Sciatic nerve (tissue), 2 donors: ENCODE measurements around the gene TNC. TPM values are rescaled to one million over a fixed set of nuclear protein-coding genes. Genes with fewer than 3 reads are reported as not detected.

Experiments
- ATAC-seq: fragments of 200-7000 bp; cut with Tn5 transposase; one replicate; pipeline ENCODE4 v1.9.1; 2020; ENCODE audit warnings: mild to moderate bottlenecking, moderate library complexity
- DNase-seq: peaks from one replicate; pipeline ENCODE4 v3.0.0-alpha.2; 2020; ENCODE audit warnings: low spot score
- intact Hi-C: fragments of 100-400 bp; cut with DNase I; formaldehyde crosslinking; loops from one replicate; pipeline ENCODE4 v1.14.2; 2022
- total RNA-seq: library from RNA; stranded (reverse); fragmentation: NEBNext Ultra II Directional; extraction: Animal tissue kit (Norgen Biotek cat#: 25700); gene quantifications from one replicate; pipeline ENCODE4 v1.2.1, GENCODE V29; 2021
- donor health status: DM: no; HTN: no; CAD: no.
- donor health status: DM: no; HTN: no; CAD: no.

The TNC gene
- total RNA-seq, 1 donor from 2014 or later, result 28.6 TPM

- ATAC-seq (no peak), DNase-seq (no peak)
- intact Hi-C loops, result no loop called here
These were observed 10.3 kb downstream of the TNC start for GRCh38 chr9:115107701-115108100.

GRCh38 chr9:115106642-115107041 lies 11.3 kb downstream of the TNC start:
- ATAC-seq (no peak), DNase-seq (no peak)
- intact Hi-C loops, result no loop called here

DNA sequence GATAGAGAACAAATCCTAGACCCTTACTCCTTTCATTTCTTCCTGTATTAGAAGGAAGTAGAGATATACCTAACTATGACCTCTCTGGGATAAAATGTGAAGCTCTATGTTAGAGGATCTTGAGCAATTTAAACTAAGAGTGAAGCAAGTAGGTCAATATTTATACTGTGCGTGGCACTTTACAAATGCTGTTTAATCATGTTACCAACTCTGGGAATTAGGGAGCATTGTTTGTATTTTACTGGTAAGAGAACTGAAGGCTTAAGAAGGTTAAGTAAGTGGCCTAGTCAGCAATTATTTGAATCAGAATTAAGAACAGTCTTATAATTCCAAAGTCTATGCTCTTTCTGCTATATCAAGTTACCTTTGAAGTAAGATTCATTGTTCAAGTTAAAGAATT lies 12.0 kb downstream of the TNC start:
- no peak for DNase-seq
- no peak for ATAC-seq
- intact Hi-C loops, result no loop called here

- DNase-seq (no peak), ATAC-seq (no peak)
- intact Hi-C loops, result no loop called here
These were observed 13.0 kb downstream of the TNC start for GRCh38 chr9:115104908-115105307.

GRCh38 chr9:115103746-115104477 lies 14.0 kb downstream of the TNC start:
- DNase-seq (no peak), ATAC-seq (peak; percentile 51)
- intact Hi-C loops, result no loop called here

GRCh38 chr9:115099901-115100300 lies 18.1 kb downstream of the TNC start:
- intact Hi-C loops, result no loop called here
- peak; percentile 78 for ATAC-seq
- no peak for DNase-seq

DNA sequence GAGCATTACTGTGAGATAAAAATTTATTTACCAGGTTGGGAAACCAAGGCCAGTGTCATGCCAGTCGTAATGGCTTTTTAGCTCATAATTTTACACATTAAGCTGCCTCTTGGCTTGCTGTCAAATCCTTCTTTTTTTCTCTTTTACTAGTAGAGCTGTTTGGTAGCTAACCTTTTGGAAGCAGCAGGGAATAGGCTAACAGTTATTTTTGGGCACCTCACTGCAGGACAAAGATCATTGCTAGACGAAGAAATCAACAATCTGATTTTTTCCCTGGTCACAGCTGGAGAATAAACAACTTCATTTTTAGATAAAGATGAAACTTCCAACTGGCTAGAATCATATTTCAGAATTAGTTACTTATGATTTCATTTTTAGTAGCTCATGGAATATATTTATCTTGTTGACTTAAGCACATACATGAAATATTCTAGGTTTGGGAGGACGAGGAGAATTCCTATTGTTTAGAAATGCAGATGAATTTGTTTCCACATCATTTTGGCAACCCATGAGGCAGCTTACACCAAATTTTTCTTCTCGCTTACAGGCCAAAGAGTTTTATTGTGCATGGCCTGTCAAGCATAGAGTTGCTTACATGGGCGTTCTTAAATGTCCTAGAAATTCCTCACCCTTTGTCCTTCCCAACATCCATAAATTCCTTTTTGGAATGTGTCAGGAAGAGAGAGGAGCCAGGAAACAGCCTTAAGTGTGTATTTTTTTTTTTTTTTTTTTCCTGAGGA lies 19.6 kb downstream of the TNC start:
- ATAC-seq (peak; percentile 53), DNase-seq (no peak)
- intact Hi-C loops, result no loop called here

- ATAC-seq (no peak), DNase-seq (no peak)
- intact Hi-C loops, result no loop called here
These were observed 24.4 kb downstream of the TNC start for GRCh38 chr9:115093520-115093919.

GRCh38 chr9:115090486-115090885 lies 27.5 kb downstream of the TNC start:
- intact Hi-C loops, result no loop called here
- DNase-seq (no peak), ATAC-seq (no peak)

GRCh38 chr9:115088860-115089259 lies 29.1 kb downstream of the TNC start:
- DNase-seq (no peak), ATAC-seq (no peak)
- intact Hi-C loops, result no loop called here

- intact Hi-C loops, result no loop called here
- no peak for DNase-seq
- ATAC-seq, result no peak
These were observed 31.1 kb downstream of the TNC start for GRCh38 chr9:115086886-115087285.

DNA sequence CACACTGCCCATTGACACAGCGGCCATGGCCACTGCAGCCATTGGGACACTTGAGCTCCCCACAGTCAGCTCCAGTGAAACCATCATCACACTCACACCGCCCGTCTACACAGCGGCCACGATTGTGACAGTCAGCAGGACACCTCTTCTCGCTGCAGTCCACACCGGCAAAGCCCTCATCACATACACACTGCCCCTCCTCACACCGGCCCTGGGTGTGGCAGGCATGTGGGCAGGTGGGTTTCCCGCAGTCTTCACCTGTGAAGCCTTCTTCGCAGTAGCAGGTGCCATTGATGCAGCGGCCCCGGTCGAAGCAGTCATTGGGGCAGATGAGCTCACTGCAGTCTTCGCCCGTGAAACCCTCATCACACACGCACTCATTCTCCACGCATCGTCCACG lies 31.5 kb downstream of the TNC start:
- intact Hi-C loops, result no loop called here
- no peak for ATAC-seq
- no peak for DNase-seq

DNA sequence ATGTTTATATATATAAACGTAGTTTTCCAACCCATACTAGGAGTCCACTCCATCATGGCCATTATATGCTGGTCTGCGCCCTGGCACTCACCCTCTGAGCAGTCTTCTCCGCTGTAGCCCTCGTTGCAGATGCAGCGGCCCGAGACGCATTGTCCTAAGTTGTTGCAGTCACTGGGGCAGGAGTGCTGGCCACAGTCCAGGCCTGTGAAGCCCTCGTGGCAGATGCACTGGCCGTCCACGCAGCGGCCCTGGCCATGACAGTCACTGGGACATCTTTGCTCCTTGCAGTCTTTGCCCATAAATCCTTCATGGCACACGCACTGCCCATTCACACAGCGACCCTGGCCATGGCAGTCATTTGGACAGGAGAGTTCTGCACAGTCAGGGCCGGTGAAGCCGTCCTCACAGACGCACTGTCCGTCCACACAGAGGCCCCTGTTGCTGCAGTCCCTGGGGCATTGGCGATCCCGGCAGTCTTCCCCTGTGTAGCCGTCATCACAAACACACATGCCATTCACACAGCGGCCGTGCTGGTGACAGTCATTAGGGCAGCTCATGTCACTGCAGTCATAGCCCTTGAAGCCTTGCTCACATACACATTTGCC lies 32.1 kb downstream of the TNC start:
- peak; percentile 38 for ATAC-seq
- no peak for DNase-seq
- intact Hi-C loops, result no loop called here

DNA sequence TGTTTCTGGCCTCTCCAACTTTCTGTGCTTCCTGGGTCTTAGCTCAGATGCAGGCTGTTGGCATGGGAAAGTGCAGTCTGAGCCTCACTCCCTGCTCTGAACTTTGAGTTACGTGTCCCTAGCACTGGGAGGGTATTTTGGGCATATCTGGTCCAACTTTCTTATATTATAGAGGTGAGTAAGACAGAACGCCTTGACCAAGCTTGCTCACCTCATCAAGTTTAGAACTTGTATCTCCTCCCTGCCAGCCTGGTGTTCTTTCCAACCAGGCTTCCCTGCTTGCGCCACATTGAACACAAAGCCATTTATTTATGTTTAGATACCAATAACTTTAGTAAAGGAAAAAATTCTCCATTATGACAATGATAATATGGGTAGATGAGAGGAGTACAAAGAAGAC lies 33.2 kb downstream of the TNC start:
- intact Hi-C loops, result no loop called here
- DNase-seq (no peak), ATAC-seq (no peak)

DNA sequence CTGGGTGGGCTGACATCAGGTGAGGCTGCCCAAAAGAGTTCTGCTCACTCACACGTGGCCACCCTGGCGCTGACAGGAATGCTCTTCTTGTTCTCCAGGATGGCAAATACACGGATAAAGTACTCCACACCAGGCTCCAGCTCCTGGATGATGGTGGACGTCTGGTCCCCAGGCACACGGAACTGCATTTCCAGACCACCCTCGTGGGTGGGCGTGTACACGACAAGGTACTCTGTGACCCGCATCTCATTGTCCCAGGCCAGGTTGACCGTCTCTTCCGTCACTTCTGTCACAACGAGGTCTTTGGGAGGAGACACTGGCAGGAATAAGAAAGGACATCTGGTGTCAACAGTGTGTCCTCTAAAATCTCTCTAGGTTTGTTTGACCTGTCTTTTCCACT lies 33.8 kb downstream of the TNC start:
- ATAC-seq (no peak), DNase-seq (no peak)
- intact Hi-C loops, result no loop called here

DNA sequence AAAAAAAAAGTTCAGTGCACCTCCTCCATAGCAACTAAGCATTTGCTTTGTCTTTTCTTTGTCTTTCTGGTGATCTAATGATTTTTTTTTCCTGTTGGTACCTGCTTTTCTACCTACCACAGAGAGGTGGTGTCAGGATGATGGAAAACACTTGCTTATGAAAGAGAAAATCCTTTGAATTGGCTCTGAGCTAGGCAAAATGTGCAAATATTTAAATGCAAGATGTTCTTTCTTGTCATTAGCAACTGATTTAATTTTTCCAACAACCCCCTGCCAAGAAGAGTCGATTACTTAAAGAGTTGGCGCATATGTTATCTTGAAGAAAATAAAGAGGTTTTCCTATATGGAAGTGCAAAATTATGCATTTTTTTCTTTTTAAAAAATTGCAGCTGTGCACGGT lies 37.7 kb downstream of the TNC start:
- intact Hi-C loops, result no loop called here
- ATAC-seq (no peak), DNase-seq (no peak)

- ATAC-seq (no peak), DNase-seq (no peak)
- intact Hi-C loops, result no loop called here
These were observed 38.8 kb downstream of the TNC start for GRCh38 chr9:115079156-115079555.

- intact Hi-C loops, result no loop called here
- no peak for ATAC-seq
- DNase-seq, result no peak
These were observed 44.5 kb downstream of the TNC start for GRCh38 chr9:115073456-115073855.

DNA sequence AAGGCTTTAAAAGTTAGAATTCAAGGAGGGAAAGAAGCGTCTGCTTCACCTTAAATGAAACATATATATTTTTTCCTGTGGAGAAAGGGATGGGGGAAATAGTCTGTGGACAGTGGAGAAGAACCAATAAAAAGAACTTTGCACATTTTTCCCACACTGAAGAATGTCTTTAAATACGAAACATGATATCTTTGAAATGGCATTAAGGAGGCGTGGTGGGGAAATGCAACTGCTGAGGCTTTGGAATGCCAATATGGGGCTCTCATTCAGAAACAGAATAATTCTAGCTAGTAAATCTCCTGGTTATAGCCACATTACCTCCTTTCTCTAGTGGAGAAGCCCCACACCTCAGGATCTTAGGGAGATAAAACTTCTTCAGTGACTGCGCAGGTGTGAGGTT lies 46.8 kb downstream of the TNC start:
- ATAC-seq, result no peak
- DNase-seq, result no peak
- intact Hi-C loops, result no loop called here

GRCh38 chr9:115069771-115070170 lies 48.2 kb downstream of the TNC start:
- DNase-seq (no peak), ATAC-seq (no peak)
- intact Hi-C loops, result no loop called here
